ENCODE results near the gene CMSS1.

The CMSS1 gene

GRCh38 chr3:99943931-99944761 is 126.5 kb downstream of the CMSS1 start:
- Histone ChIP-seq H3K4me1 (ENCODE audit: control insufficient read depth, insufficient read depth, low read length) (peaks cover 5% of the 10 kb centered on the region), H3K36me3 (ENCODE audit: control insufficient read depth in 2 of 2, insufficient read depth in 1 of 2, low read length in 2 of 2) (no peaks in the 10 kb centered on the region), H3K4me3 (ENCODE audit: low read depth, low read length) (no peak overlapping the region), H3K9me3 (ENCODE audit: control insufficient read depth, insufficient read depth, low read depth, low read length) (no peaks in the 10 kb centered on the region), H3K27ac (ENCODE audit: extremely low read depth, low read depth, low read length) (no peak overlapping the region)
- ChIA-PET CTCF (interaction anchor here (0.6 kb wide), 1 partner anchor 19 kb away, joined by 4 read pairs; no protein-coding TSS in a partner anchor), POLR2A (no interaction called here)
- TF ChIP-seq ZNF335 (tag by site-specific recombination; conservative IDR thresholded peaks at IDR 0.05) (no peak; the same call in 1 of the 2 replicates), FEZF1 (tag by site-specific recombination; IDR thresholded peaks at IDR 0.05) (peak; percentile 53; the same call in 1 of the 2 replicates)

- Histone ChIP-seq H3K4me1 (ENCODE audit: control insufficient read depth, insufficient read depth, low read length) (peaks cover 5% of the 10 kb centered on the region), H3K4me3 (ENCODE audit: low read depth, low read length) (no peak overlapping the region), H3K9me3 (ENCODE audit: control insufficient read depth, insufficient read depth, low read depth, low read length) (no peaks in the 10 kb centered on the region), H3K36me3 (ENCODE audit: control insufficient read depth in 2 of 2, insufficient read depth in 1 of 2, low read length in 2 of 2) (no peaks in the 10 kb centered on the region), H3K27ac (ENCODE audit: extremely low read depth, low read depth, low read length) (no peak overlapping the region)
- POLR2A ChIA-PET = no interaction called here
- CTCF ChIA-PET = no interaction called here
- no peak for TF ChIP-seq SP2 (tag by site-specific recombination; IDR thresholded peaks at IDR 0.05)
- no peak for TF ChIP-seq KLF8 (tag by site-specific recombination; IDR thresholded peaks at IDR 0.05)
- TF ChIP-seq ZNF112 (tag by site-specific recombination; IDR thresholded peaks at IDR 0.05) = no peak
- no peak for TF ChIP-seq ZNF623 (tag by site-specific recombination; IDR thresholded peaks at IDR 0.05)
- no peak for TF ChIP-seq ZNF830 (tag by site-specific recombination; IDR thresholded peaks at IDR 0.05; ENCODE audit: low read depth)
- TF ChIP-seq ZNF114 (tag by site-specific recombination; IDR thresholded peaks at IDR 0.05) = no peak
- no peak for TF ChIP-seq ZNF24 (tag by site-specific recombination; IDR thresholded peaks at IDR 0.05)
- no peak for TF ChIP-seq ZNF629 (tag by site-specific recombination; IDR thresholded peaks at IDR 0.05)
- no peak for TF ChIP-seq SCRT2 (tag by site-specific recombination; IDR thresholded peaks at IDR 0.05)
- no peak for TF ChIP-seq ZNF677 (tag by site-specific recombination; IDR thresholded peaks at IDR 0.05)
- TF ChIP-seq, protein P1, sequence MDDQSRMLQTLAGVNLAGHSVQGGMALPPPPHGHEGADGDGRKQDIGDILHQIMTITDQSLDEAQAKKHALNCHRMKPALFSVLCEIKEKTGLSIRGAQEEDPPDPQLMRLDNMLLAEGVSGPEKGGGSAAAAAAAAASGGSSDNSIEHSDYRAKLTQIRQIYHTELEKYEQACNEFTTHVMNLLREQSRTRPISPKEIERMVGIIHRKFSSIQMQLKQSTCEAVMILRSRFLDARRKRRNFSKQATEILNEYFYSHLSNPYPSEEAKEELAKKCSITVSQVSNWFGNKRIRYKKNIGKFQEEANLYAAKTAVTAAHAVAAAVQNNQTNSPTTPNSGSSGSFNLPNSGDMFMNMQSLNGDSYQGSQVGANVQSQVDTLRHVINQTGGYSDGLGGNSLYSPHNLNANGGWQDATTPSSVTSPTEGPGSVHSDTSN (CRISPR knock-in tag; IDR thresholded peaks at IDR 0.05) = no peak
- TF ChIP-seq ZBTB49 (tag by site-specific recombination; IDR thresholded peaks at IDR 0.05; ENCODE audit: low read depth) = no peak
- no peak for TF ChIP-seq ZNF596 (tag by site-specific recombination; IDR thresholded peaks at IDR 0.05)
- TF ChIP-seq ZNF366 (tag by site-specific recombination; conservative IDR thresholded peaks at IDR 0.05) = no peak
- no peak for TF ChIP-seq KLF9 (tag by site-specific recombination; IDR thresholded peaks at IDR 0.05; ENCODE audit: low read depth)
- TF ChIP-seq ZNF423 (tag by site-specific recombination; IDR thresholded peaks at IDR 0.05) = no peak
- no peak for TF ChIP-seq MYNN (tag by site-specific recombination; IDR thresholded peaks at IDR 0.05; ENCODE audit: borderline replicate concordance)
Observed at GRCh38 chr3:99945328-99945995, 127.8 kb downstream of the CMSS1 start.
